ENCODE measurements around the gene ELOVL5.

Gene ELOVL5

GRCh38 chr6:53258076-53258773 is 90.5 kb downstream of the ELOVL5 start:
- DNase-seq (ENCODE audit: low read depth) = no peak
- TF ChIP-seq CTCF (conservative IDR thresholded peaks at IDR 0.05; ENCODE audit: low read depth, low read length) = no peak
- no peak overlapping the region for H3K4me3 ChIP-seq (ENCODE audit: low read depth, low read length)

GRCh38 chr6:53257533-53257932 is 91.2 kb downstream of the ELOVL5 start:
- no peak for DNase-seq (ENCODE audit: low read depth)
- TF ChIP-seq CTCF (conservative IDR thresholded peaks at IDR 0.05; ENCODE audit: low read depth, low read length) = no peak
- H3K4me3 ChIP-seq (ENCODE audit: low read depth, low read length) = no peak overlapping the region

GRCh38 chr6:53257001-53257400 is 91.7 kb downstream of the ELOVL5 start:
- no peak overlapping the region for H3K4me3 ChIP-seq (ENCODE audit: low read depth, low read length)
- no peak for DNase-seq (ENCODE audit: low read depth)
- no peak for TF ChIP-seq CTCF (conservative IDR thresholded peaks at IDR 0.05; ENCODE audit: low read depth, low read length)

GRCh38 chr6:53252177-53252692 is 96.5 kb downstream of the ELOVL5 start:
- H3K4me3 ChIP-seq (ENCODE audit: low read depth, low read length) = no peak overlapping the region
- DNase-seq (ENCODE audit: low read depth) = no peak
- no peak for TF ChIP-seq CTCF (conservative IDR thresholded peaks at IDR 0.05; ENCODE audit: low read depth, low read length)

GRCh38 chr6:53251033-53251672 is 97.6 kb downstream of the ELOVL5 start:
- H3K4me3 ChIP-seq (ENCODE audit: low read depth, low read length) = no peak overlapping the region
- TF ChIP-seq CTCF (conservative IDR thresholded peaks at IDR 0.05; ENCODE audit: low read depth, low read length) = no peak
- no peak for DNase-seq (ENCODE audit: low read depth)

GRCh38 chr6:53250176-53251032 is 98.3 kb downstream of the ELOVL5 start:
- DNase-seq (ENCODE audit: low read depth) = peak; percentile 54
- no peak overlapping the region for H3K4me3 ChIP-seq (ENCODE audit: low read depth, low read length)
- no peak for TF ChIP-seq CTCF (conservative IDR thresholded peaks at IDR 0.05; ENCODE audit: low read depth, low read length)
